B cell (primary cell): ENCODE measurements around the gene SDF2L1. TPM values are rescaled to one million over a fixed set of nuclear protein-coding genes. Genes with fewer than 3 reads are reported as not detected.
"Not testable (repeated sequence)": the region's sequence is repeated elsewhere in the genome, so short reads cannot be mapped to it uniquely, and the experiment has no call there.

ENCODE experiments used
- ATAC-seq: fragments of 200-7000 bp; cut with Tn5 transposase; one replicate; pipeline ENCODE4 v1.10.0; 2021; ENCODE audit warnings: low read depth, mild to moderate bottlenecking, moderate number of reproducible peaks, moderate library complexity
- CTCF ChIA-PET: fragments of 350-600 bp; sonication (Branson Sonifier 250); formaldehyde crosslinking; loops from one replicate; lab custom pipeline; 2021; ENCODE audit warnings: antibody characterized with exemption, inconsistent platforms; lab: Charles Lee
- POLR2A ChIA-PET: fragments of 350-600 bp; sonication (Branson Sonifier 250); formaldehyde crosslinking; loops from one replicate; lab custom pipeline; 2021; ENCODE audit warnings: antibody characterized with exemption; lab: Charles Lee
- DNase-seq: peaks from one replicate; pipeline ENCODE4 v3.0.0; 2013
- H2AFZ ChIP-seq: 2 replicates; pipeline ENCODE4 v1.6.1; 2012; ENCODE audit warnings: mild to moderate bottlenecking, low read depth, low read length; ENCODE audit not compliant: insufficient read depth, poor library complexity, severe bottlenecking
- H3K27ac ChIP-seq, 2 donors: 1 replicate in 1 of 2; 2 replicates in 1 of 2; pipeline ENCODE4 v1.5.1; 2012 to 2013; ENCODE audit warnings: low read length in 2 of 2, mild to moderate bottlenecking in 2 of 2, moderate library complexity in 1 of 2
- H3K27me3 ChIP-seq, 4 experiments: fragments of 200-600 bp in 1 of 4; sonication (generic) in 1 of 4; replicated peaks in 1 of 4; 1 replicate in 2 of 4; 2 replicates in 2 of 4; pipeline versions ENCODE4 v1.6.1 to v1.7.0; 2013 to 2016; ENCODE audit warnings: low read length in 3 of 4, mild to moderate bottlenecking in 2 of 4, mixed read lengths in 1 of 4, moderate library complexity in 1 of 4; ENCODE audit not compliant: insufficient read depth in 4 of 4, control insufficient read depth in 3 of 4; ENCODE audit errors: control extremely low read depth in 1 of 4
- H3K36me3 ChIP-seq, 2 experiments: replicated peaks in 1 of 2; 1 replicate in 1 of 2; 2 replicates in 1 of 2; pipeline versions ENCODE4 v1.6.1 to v1.7.1; 2013; ENCODE audit warnings: low read length in 1 of 2; ENCODE audit not compliant: insufficient read depth in 2 of 2, control insufficient read depth in 1 of 2; ENCODE audit errors: control extremely low read depth in 1 of 2, extremely low read depth in 1 of 2
- H3K4me1 ChIP-seq, 2 donors: fragments of 200-600 bp in 1 of 2; sonication (generic) in 1 of 2; 1 replicate in 1 of 2; 2 replicates in 1 of 2; pipeline versions ENCODE4 v1.5.1 to v1.6.1; 2013 to 2017; ENCODE audit warnings: low read length in 2 of 2; ENCODE audit not compliant: control insufficient read depth in 2 of 2, insufficient read depth in 2 of 2
- H3K4me2 ChIP-seq: replicated peaks from 2 replicates; pipeline ENCODE3; 2012; ENCODE audit warnings: mild to moderate bottlenecking, low read depth, low read length; ENCODE audit not compliant: poor library complexity, severe bottlenecking
- H3K4me3 ChIP-seq, 5 experiments: fragments of 200-600 bp in 1 of 5; sonication (generic) in 1 of 5; 1 replicate in 3 of 5; 2 replicates in 2 of 5; pipeline versions ENCODE4 v1.5.1 to v1.7.0; 2011 to 2016; ENCODE audit warnings: low read length in 4 of 5, mild to moderate bottlenecking in 4 of 5, low read depth in 2 of 5, control low read depth in 1 of 5, moderate library complexity in 1 of 5; ENCODE audit not compliant: insufficient read depth in 1 of 5; ENCODE audit errors: control extremely low read depth in 1 of 5, extremely low read depth in 1 of 5
- H3K79me2 ChIP-seq: fragments of 200-600 bp; sonication (generic); one replicate; pipeline ENCODE4 v1.6.0; 2016; ENCODE audit warnings: low read length; ENCODE audit not compliant: control insufficient read depth, insufficient read depth
- H3K9ac ChIP-seq: fragments of 200-600 bp; sonication (generic); 2 replicates; pipeline ENCODE4 v1.6.1; 2017; ENCODE audit warnings: mild to moderate bottlenecking, low read length, moderate library complexity
- H3K9me3 ChIP-seq, 3 donors: one replicate each; pipeline versions ENCODE4 v1.6.1 to v1.7.1; 2013; ENCODE audit warnings: low read length in 2 of 3; ENCODE audit not compliant: control insufficient read depth in 2 of 3, insufficient read depth in 1 of 3; ENCODE audit errors: control extremely low read depth in 1 of 3
- H4K20me1 ChIP-seq: 2 replicates; pipeline ENCODE4 v1.6.0; 2012; ENCODE audit warnings: mild to moderate bottlenecking, low read length; ENCODE audit not compliant: insufficient read depth, control insufficient read depth, poor library complexity, severe bottlenecking
- H3K27ac Mint-ChIP-seq: one replicate; pipeline ENCODE4 v1.8.0; 2021; ENCODE audit warnings: mixed read lengths
- H3K27me3 Mint-ChIP-seq: one replicate; pipeline ENCODE4 v1.8.0; 2021; ENCODE audit warnings: mixed read lengths
- H3K4me1 Mint-ChIP-seq: one replicate; pipeline ENCODE4 v1.8.0; 2021; ENCODE audit warnings: mixed read lengths
- H3K4me3 Mint-ChIP-seq: one replicate; pipeline ENCODE4 v1.8.0; 2021; ENCODE audit warnings: mixed read lengths
- H3K9me3 Mint-ChIP-seq: one replicate; pipeline ENCODE4 v1.8.0; 2022; ENCODE audit warnings: mixed read lengths; ENCODE audit not compliant: insufficient read depth
- CTCF ChIP-seq: fragments of 200-600 bp; IDR thresholded peaks from one replicate; pipeline ENCODE4 v1.8.0; 2022; ENCODE audit warnings: antibody characterized with exemption, mild to moderate bottlenecking
- EZH2 ChIP-seq: IDR thresholded peaks from 2 replicates; pipeline ENCODE4 v1.6.1; 2012; ENCODE audit warnings: borderline replicate concordance, low read depth, mild to moderate bottlenecking, moderate library complexity, low read length; ENCODE audit not compliant: insufficient read depth, poor library complexity, severe bottlenecking
- WGBS: methylation state at CpG from one replicate; pipeline ENCODE4 v1.1.5; 2013; ENCODE audit warnings: missing lambda C conversion rate; ENCODE audit not compliant: insufficient coverage; 5-methylcytosine and 5-hydroxymethylcytosine counted together
- intact Hi-C: fragments of 100-400 bp; cut with micrococcal nuclease; formaldehyde crosslinking; loops from one replicate; pipeline ENCODE4 v1.10.0; 2022
- polyA plus RNA-seq: library from polyadenylated mRNA; depleted of rRNA; stranded (reverse); fragments of >200 nt; gene quantifications from 2 replicates; pipeline ENCODE4 v1.2.3, GENCODE V29; 2012
- total RNA-seq, 2 donors: library from RNA; stranded (reverse); fragments of 120-200 nt in 1 of 2; gene quantifications; 1 replicate in 1 of 2; 2 replicates in 1 of 2; pipeline versions ENCODE4 v1.2.3 to v1.2.4, GENCODE V29; 2013 to 2022

SDF2L1 gene
- total and polyA plus RNA-seq, 2 donors (not counting 1 experiment from before 2014, with no cell fraction given) = 15.2 to 23.5 TPM

- ChIA-PET CTCF (interaction anchor here (1.2 to 7.9 kb wide), 5 partner anchors 8 to 88 kb away, joined by 3 to 168 read pairs (median 5); partner anchors contain the start of genes CCDC116 and YDJC), POLR2A (interaction anchor here (1.3 kb wide), 1 partner anchor 8 kb away, joined by 7 read pairs; no protein-coding TSS in a partner anchor)
- intact Hi-C loops = loop anchor here (5.0 kb wide), 1 partner anchor 641 kb away; the partner anchor contains the start of gene THAP7
- Histone ChIP-seq H3K79me2 (peaks cover 14% of the 10 kb centered on the region), H3K9ac (no peak overlapping the region), H3K27me3 (no peaks in the 10 kb centered on the region), H3K9me3 (peaks cover 0 to 3% (median 0%) of the 10 kb centered on the region in 3 donors), H2AFZ (peak overlapping the region; percentile 99), H4K20me1 (peaks cover 16% of the 10 kb centered on the region), H3K36me3 (peaks cover 0 to 8% of the 10 kb centered on the region in 2 experiments), H3K4me2 (peak overlapping the region; percentile 100), H3K4me3 (no peak overlapping the region), H3K27ac (no peak overlapping the region), H3K4me1 (peaks cover 12 to 29% of the 10 kb centered on the region in 2 donors)
- Mint-ChIP-seq H3K4me3 (peak overlapping the region; percentile 82), H3K4me1 (peaks cover 26% of the 10 kb centered on the region), H3K9me3 (no peaks in the 10 kb centered on the region), H3K27me3 (no peaks in the 10 kb centered on the region), H3K27ac (peak overlapping the region; percentile 1)
- DNase-seq = no peak
- no peak for TF ChIP-seq CTCF
- TF ChIP-seq EZH2 = no peak
- ATAC-seq = no peak
- WGBS = 93% methylated on average over 16 of the region's 22 CpGs
These were observed 1.6 kb downstream of the SDF2L1 start for GRCh38 chr22:21643533-21644357.

GRCh38 chr22:21645513-21645912 is 3.4 kb downstream of the SDF2L1 start:
- H2AFZ ChIP-seq, H3K4me2 ChIP-seq, H3K27ac Mint-ChIP-seq, H3K27me3 ChIP-seq, H3K9ac ChIP-seq, H3K27ac ChIP-seq, POLR2A ChIA-PET, H3K36me3 ChIP-seq, H3K4me3 Mint-ChIP-seq, ATAC-seq, H3K4me3 ChIP-seq, H3K9me3 Mint-ChIP-seq, DNase-seq, intact Hi-C loops, H3K27me3 Mint-ChIP-seq, H3K9me3 ChIP-seq: not testable (repeated sequence)
- Histone ChIP-seq H3K4me1 (peaks cover 12 to 29% of the 10 kb centered on the region in 2 donors), H4K20me1 (peaks cover 20% of the 10 kb centered on the region), H3K79me2 (peaks cover 14% of the 10 kb centered on the region)
- 100% methylated on average over 4 of the region's 6 CpGs for WGBS
- peaks cover 28% of the 10 kb centered on the region for H3K4me1 Mint-ChIP-seq
- CTCF ChIA-PET = interaction anchor here (0.8 to 7.9 kb wide), 7 partner anchors 10 to 1296 kb away, joined by 3 to 168 read pairs (median 11); partner anchors contain the start of genes CCDC116 and YDJC
